Stimulated activated CD8-positive, alpha-beta memory T cell treated with anti-CD3 and anti-CD28 coated beads, Interleukin-12 subunit alpha, Interleukin-12 subunit beta, amount 100 ng/mL, for 1 hour (primary cell): ENCODE measurements around the gene JAKMIP3.

Source experiments
- DNase-seq: peaks from one replicate; pipeline ENCODE4 v3.0.0-alpha.2; 2020; ENCODE audit warnings: low read depth

Gene JAKMIP3

GRCh38 chr10:132065491-132066105 lies at the start of gene JAKMIP3:
Gene JAKMIP3 (plus strand): TSS chr10:132065946. CDS start chr10:132104809, 38,863 bp downstream.
- DNase-seq = no peak

- DNase-seq = no peak
Measured at GRCh38 chr10:132016514-132016913, 49.2 kb upstream of the JAKMIP3 start.

- no peak for DNase-seq
Measured at GRCh38 chr10:132018446-132018845, 47.3 kb upstream of the JAKMIP3 start.

- DNase-seq = no peak
Measured at GRCh38 chr10:132019366-132019765, 46.4 kb upstream of the JAKMIP3 start.

GRCh38 chr10:132020456-132020855 lies 45.3 kb upstream of the JAKMIP3 start:
- no peak for DNase-seq

GRCh38 chr10:132021046-132021445 lies 44.7 kb upstream of the JAKMIP3 start:
- no peak for DNase-seq

- no peak for DNase-seq
Measured at GRCh38 chr10:132021504-132022143, 44.1 kb upstream of the JAKMIP3 start.

- DNase-seq = no peak
Measured at GRCh38 chr10:132022241-132022640, 43.5 kb upstream of the JAKMIP3 start.

- DNase-seq = peak; percentile 58
Measured at GRCh38 chr10:132023092-132023811, 42.5 kb upstream of the JAKMIP3 start.

- DNase-seq = no peak
Measured at GRCh38 chr10:132027423-132027983, 38.2 kb upstream of the JAKMIP3 start.

- DNase-seq = no peak
Measured at GRCh38 chr10:132028706-132029105, 37.0 kb upstream of the JAKMIP3 start.

- DNase-seq = no peak
Measured at GRCh38 chr10:132030898-132031463, 34.8 kb upstream of the JAKMIP3 start.

- no peak for DNase-seq
Measured at GRCh38 chr10:132033632-132034031, 32.1 kb upstream of the JAKMIP3 start.

- no peak for DNase-seq
Measured at GRCh38 chr10:132035476-132035875, 30.3 kb upstream of the JAKMIP3 start.

GRCh38 chr10:132036153-132036886 lies 29.4 kb upstream of the JAKMIP3 start:
- DNase-seq = no peak

GRCh38 chr10:132036887-132037675 lies 28.7 kb upstream of the JAKMIP3 start:
- DNase-seq = no peak

- DNase-seq = no peak
Measured at GRCh38 chr10:132037676-132037975, 28.1 kb upstream of the JAKMIP3 start.

GRCh38 chr10:132039371-132039770 lies 26.4 kb upstream of the JAKMIP3 start:
- no peak for DNase-seq

- no peak for DNase-seq
Measured at GRCh38 chr10:132040046-132040445, 25.7 kb upstream of the JAKMIP3 start.

- no peak for DNase-seq
Measured at GRCh38 chr10:132041340-132041739, 24.4 kb upstream of the JAKMIP3 start.
